AG04449 (cell line): ENCODE results near the gene DOCK3.

Source experiments
- CTCF ChIA-PET: fragments of 350-600 bp; formaldehyde crosslinking; extraction: SDS; loops from one replicate; lab custom pipeline; 2021; ENCODE audit warnings: antibody characterized with exemption; lab: Yijun Ruan, JAX
- POLR2A ChIA-PET: fragments of 400-600, 350-600 bp; formaldehyde crosslinking; extraction: SDS; loops from one replicate; lab custom pipeline; 2020; ENCODE audit warnings: antibody characterized with exemption, inconsistent platforms; lab: Yijun Ruan, JAX
- DNase-seq: peaks from one replicate; pipeline ENCODE4 v3.0.0-alpha.2; 2010; ENCODE audit warnings: low read depth, low spot score
- H3K4me3 ChIP-seq: 2 replicates; pipeline ENCODE4 v1.5.1; 2011; ENCODE audit warnings: low read depth, mild to moderate bottlenecking, control low read depth, low read length
- TF ChIP-seq, protein P1 (sequence below): IDR thresholded peaks from one replicate; pipeline ENCODE4 v1.5.1; 2011; ENCODE audit warnings: mild to moderate bottlenecking, moderate library complexity, low read length, control low read depth, inconsistent platforms; ENCODE audit not compliant: insufficient read depth; ENCODE audit errors: missing control alignments

Gene DOCK3

DNA sequence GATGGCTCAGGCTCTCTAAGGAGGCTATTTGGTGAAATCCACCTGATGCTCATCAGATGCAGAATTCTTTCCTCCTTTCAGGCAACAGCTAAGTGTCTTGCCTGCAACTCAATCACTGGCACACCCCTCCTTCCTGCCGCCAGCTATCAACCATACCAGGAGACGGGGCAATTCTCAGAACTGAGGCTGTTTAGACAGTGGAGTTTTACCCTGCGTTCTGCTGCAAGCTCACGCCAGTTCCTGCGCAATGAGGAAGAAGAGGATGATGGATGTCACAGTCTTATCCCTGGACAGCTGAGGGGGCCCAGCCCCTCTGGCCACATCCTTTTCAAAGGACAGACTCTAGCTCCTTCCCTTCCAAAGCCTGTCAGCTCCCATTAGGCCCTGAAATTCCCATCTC lies 703.3 kb downstream of the DOCK3 start:
- POLR2A ChIA-PET, result interaction anchor here (0.6 kb wide), 1 partner anchor 134 kb away, joined by 3 read pairs; no protein-coding TSS in a partner anchor
- DNase-seq, result no peak
- TF ChIP-seq, protein P1, sequence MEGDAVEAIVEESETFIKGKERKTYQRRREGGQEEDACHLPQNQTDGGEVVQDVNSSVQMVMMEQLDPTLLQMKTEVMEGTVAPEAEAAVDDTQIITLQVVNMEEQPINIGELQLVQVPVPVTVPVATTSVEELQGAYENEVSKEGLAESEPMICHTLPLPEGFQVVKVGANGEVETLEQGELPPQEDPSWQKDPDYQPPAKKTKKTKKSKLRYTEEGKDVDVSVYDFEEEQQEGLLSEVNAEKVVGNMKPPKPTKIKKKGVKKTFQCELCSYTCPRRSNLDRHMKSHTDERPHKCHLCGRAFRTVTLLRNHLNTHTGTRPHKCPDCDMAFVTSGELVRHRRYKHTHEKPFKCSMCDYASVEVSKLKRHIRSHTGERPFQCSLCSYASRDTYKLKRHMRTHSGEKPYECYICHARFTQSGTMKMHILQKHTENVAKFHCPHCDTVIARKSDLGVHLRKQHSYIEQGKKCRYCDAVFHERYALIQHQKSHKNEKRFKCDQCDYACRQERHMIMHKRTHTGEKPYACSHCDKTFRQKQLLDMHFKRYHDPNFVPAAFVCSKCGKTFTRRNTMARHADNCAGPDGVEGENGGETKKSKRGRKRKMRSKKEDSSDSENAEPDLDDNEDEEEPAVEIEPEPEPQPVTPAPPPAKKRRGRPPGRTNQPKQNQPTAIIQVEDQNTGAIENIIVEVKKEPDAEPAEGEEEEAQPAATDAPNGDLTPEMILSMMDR, result no peak
- H3K4me3 ChIP-seq, result no peak overlapping the region
- CTCF ChIA-PET, result interaction anchor here (1.3 to 15.6 kb wide), 5 partner anchors 8 to 763 kb away, joined by 4 to 284 read pairs (median 34); partner anchors contain the start of genes MAPKAPK3 and RBM15B

DNA sequence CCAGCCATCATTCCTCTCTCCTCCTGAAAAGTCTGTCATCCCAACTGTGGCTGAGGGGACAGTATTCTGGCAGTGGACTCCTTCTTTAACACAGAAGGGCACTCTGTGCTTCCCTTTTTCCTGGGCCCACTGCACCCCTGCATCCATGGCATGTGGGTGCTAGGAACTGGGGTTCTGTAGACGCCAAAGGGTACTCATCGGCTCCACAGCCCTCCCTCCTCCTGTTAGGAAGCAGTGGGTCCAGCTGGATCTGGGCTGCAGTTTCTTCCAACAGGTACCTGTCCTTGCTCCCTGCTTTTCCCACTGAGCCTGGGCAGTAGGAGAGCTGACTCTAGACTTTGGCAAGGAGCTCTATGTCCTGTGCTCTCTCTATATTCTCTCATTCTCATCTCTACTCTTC lies 704.0 kb downstream of the DOCK3 start:
- no peak for DNase-seq
- TF ChIP-seq, protein P1, result no peak
- no peak overlapping the region for H3K4me3 ChIP-seq
- ChIA-PET POLR2A (no interaction called here), CTCF (interaction anchor here (0.7 to 15.6 kb wide), 6 partner anchors 9 to 764 kb away, joined by 3 to 284 read pairs (median 19); partner anchors contain the start of genes MAPKAPK3 and RBM15B)

DNA sequence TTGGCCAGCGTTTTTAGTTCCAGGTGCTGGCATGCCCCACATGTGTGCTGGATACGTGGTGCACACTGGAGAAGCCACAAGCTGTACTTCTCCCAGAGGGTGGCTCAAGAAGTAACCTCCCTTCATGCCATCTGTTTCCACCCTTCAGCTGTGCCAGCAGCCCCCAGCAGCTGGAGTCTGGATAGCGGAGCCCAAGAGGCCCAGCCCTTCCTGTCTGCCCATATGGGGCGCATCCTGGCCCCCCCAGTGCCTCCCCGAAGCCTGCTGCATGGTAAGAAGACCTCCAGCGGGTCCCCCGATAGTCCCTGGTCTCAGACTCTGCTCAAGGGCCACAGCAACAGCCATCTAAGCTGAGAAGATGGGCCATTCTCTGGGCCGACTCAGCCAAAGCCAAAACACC lies 704.6 kb downstream of the DOCK3 start:
- TF ChIP-seq, protein P1, result no peak
- no peak for DNase-seq
- CTCF ChIA-PET, result interaction anchor here (0.7 to 15.6 kb wide), 5 partner anchors 9 to 764 kb away, joined by 3 to 284 read pairs (median 34); partner anchors contain the start of genes MAPKAPK3 and RBM15B
- POLR2A ChIA-PET, result no interaction called here
- no peak overlapping the region for H3K4me3 ChIP-seq

DNA sequence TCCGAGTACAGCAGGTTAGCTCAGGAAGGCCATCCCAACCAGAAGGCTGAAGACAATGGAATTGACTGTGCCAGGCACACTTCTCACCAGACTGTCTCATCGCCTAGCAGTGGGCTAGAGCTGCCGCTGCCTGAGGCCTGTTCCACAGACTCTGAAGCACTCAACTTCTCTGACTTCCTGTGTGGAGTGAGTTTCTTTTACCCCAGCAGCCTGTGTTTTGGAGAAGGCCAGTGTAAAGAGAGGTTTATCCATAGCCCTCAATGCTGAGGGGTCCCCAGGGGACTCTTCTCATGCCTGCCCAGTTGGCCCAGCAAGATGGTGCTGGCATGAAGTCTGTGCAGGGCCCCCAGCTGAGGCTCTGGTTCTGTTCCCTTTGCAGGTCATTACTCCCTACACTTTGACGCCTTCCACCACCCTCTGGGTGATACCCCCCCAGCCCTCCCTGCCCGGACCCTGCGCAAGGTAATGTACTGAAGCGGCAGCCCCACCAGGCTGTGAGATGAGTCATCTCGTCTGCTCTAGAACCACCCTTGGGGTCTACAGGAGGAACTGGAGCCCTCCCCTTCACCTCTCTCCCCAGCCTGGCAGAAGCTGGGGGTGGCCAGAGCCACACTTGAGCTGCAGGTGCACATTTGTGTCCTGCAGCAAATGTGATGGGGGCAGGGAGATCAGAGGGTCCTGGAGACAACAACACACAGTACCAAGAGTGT lies 705.2 kb downstream of the DOCK3 start:
- TF ChIP-seq, protein P1, result no peak
- no peak overlapping the region for H3K4me3 ChIP-seq
- CTCF ChIA-PET, result interaction anchor here (1.2 to 15.6 kb wide), 6 partner anchors 8 to 765 kb away, joined by 3 to 284 read pairs (median 21); partner anchors contain the start of genes MAPKAPK3 and RBM15B
- DNase-seq, result no peak
- POLR2A ChIA-PET, result no interaction called here

DNA sequence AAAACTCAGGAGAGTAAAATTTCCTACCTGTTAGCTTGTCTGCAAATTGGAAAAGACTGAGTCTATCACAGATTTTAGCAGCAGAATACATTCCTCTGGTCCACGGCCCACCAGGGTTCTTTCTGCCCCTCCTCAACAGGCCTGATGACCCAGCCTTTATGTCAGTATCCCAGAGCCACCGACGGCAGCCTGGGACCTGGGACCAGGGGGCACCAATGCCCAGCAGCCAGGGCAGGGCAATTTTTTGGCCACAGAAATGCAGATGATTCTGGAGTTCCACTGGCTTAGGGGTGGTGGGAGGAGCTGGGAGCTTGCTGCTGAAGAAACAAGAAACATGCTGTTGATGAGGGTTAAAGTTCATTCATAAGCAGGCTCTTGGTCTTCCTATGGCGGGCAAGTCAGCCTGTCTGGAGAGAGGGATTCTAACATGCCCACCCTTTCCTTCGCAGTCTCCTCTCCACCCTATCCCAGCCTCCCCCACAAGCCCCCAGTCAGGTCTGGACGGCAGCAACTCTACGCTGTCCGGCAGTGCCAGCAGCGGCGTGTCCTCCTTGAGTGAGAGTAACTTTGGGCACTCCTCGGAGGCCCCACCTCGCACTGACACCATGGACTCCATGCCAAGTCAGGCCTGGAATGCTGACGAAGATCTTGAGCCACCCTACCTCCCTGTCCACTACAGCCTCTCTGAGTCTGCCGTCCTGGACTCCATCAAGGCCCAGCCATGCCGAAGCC lies 706.0 kb downstream of the DOCK3 start:
- POLR2A ChIA-PET, result no interaction called here
- TF ChIP-seq, protein P1, result no peak
- no peak overlapping the region for H3K4me3 ChIP-seq
- no peak for DNase-seq
- CTCF ChIA-PET, result interaction anchor here (1.9 to 15.6 kb wide), 5 partner anchors 9 to 766 kb away, joined by 5 to 284 read pairs (median 34); partner anchors contain the start of genes MAPKAPK3 and RBM15B
